NT2/D1 (cell line): ENCODE data around the gene EPM2AIP1.

Experiments used
- DNase-seq: peaks from one replicate; pipeline ENCODE4 v3.0.0-alpha.2; 2011; ENCODE audit warnings: low read depth, low spot score
- H3K27me3 ChIP-seq: 2 replicates; pipeline ENCODE4 v1.6.0; 2011; ENCODE audit warnings: mild to moderate bottlenecking; ENCODE audit not compliant: insufficient read length, insufficient read depth
- H3K36me3 ChIP-seq: 2 replicates; pipeline ENCODE4 v1.6.1; 2011; ENCODE audit warnings: mild to moderate bottlenecking, low read length, mixed read lengths; ENCODE audit not compliant: insufficient read depth, insufficient read length
- H3K4me1 ChIP-seq: 2 replicates; pipeline ENCODE4 v1.5.1; 2011; ENCODE audit not compliant: insufficient read depth, insufficient read length
- H3K4me3 ChIP-seq: 2 replicates; pipeline ENCODE4 v1.5.1; 2011; ENCODE audit warnings: low read depth; ENCODE audit not compliant: insufficient read length
- H3K9ac ChIP-seq: 2 replicates; pipeline ENCODE4 v1.6.0; 2011; ENCODE audit warnings: low read depth; ENCODE audit not compliant: insufficient read length
- H3K9me3 ChIP-seq: 2 replicates; pipeline ENCODE4 v1.5.1; 2011; ENCODE audit warnings: mild to moderate bottlenecking, low read length; ENCODE audit not compliant: insufficient read depth
- SUZ12 ChIP-seq: IDR thresholded peaks from 2 replicates; pipeline ENCODE4 v1.6.1; 2011; ENCODE audit not compliant: insufficient read length, insufficient read depth; ENCODE audit errors: extremely low read depth
- YY1 ChIP-seq: IDR thresholded peaks from 2 replicates; pipeline ENCODE4 v1.6.1; 2011; ENCODE audit not compliant: insufficient read length, insufficient read depth
- ZNF274 ChIP-seq: IDR thresholded peaks from 2 replicates; pipeline ENCODE4 v1.6.1; 2011; ENCODE audit warnings: mild to moderate bottlenecking, low read depth, low read length

The EPM2AIP1 gene

GRCh38 chr3:37031096-37031682 lies 38.3 kb upstream of the EPM2AIP1 start:
- Histone ChIP-seq H3K9me3 (peaks cover 28% of the 10 kb centered on the region), H3K4me3 (no peak overlapping the region), H3K27me3 (no peaks in the 10 kb centered on the region), H3K4me1 (no peaks in the 10 kb centered on the region), H3K9ac (no peak overlapping the region), H3K36me3 (peaks cover 96% of the 10 kb centered on the region)
- TF ChIP-seq YY1 (no peak), ZNF274 (no peak), SUZ12 (no peak)
- no peak for DNase-seq

GRCh38 chr3:37030588-37030987 lies 37.7 kb upstream of the EPM2AIP1 start:
- peaks cover 22% of the 10 kb centered on the region for H3K9me3 ChIP-seq
- no peak for DNase-seq
- H3K4me3 ChIP-seq = no peak overlapping the region
- no peaks in the 10 kb centered on the region for H3K4me1 ChIP-seq
- TF ChIP-seq YY1 (no peak), SUZ12 (no peak)
- H3K27me3 ChIP-seq = no peaks in the 10 kb centered on the region
- peaks cover 96% of the 10 kb centered on the region for H3K36me3 ChIP-seq
- H3K9ac ChIP-seq = no peak overlapping the region

- H3K36me3 ChIP-seq = peaks cover 94% of the 10 kb centered on the region
- no peak for DNase-seq
- H3K4me1 ChIP-seq = no peaks in the 10 kb centered on the region
- no peak for TF ChIP-seq YY1
- TF ChIP-seq ZNF274 = no peak
- no peak for TF ChIP-seq SUZ12
- H3K9me3 ChIP-seq = peaks cover 13% of the 10 kb centered on the region
- H3K9ac ChIP-seq = no peak overlapping the region
- H3K27me3 ChIP-seq = no peaks in the 10 kb centered on the region
- no peak overlapping the region for H3K4me3 ChIP-seq
Measured at GRCh38 chr3:37029516-37030163, 36.7 kb upstream of the EPM2AIP1 start.

- H3K27me3 ChIP-seq = no peaks in the 10 kb centered on the region
- H3K4me1 ChIP-seq = no peaks in the 10 kb centered on the region
- peaks cover 9% of the 10 kb centered on the region; the same call in 1 of the 2 replicates for H3K9me3 ChIP-seq
- no peak for DNase-seq
- H3K36me3 ChIP-seq = peaks cover 93% of the 10 kb centered on the region
- no peak overlapping the region for H3K9ac ChIP-seq
- TF ChIP-seq YY1 = no peak
- no peak for TF ChIP-seq ZNF274
- TF ChIP-seq SUZ12 = no peak
- H3K4me3 ChIP-seq = no peak overlapping the region
Measured at GRCh38 chr3:37029111-37029510, 36.2 kb upstream of the EPM2AIP1 start.

GRCh38 chr3:37028329-37028728 lies 35.4 kb upstream of the EPM2AIP1 start:
- no peak for TF ChIP-seq SUZ12
- no peak for TF ChIP-seq ZNF274
- no peak for TF ChIP-seq YY1
- H3K9ac ChIP-seq = no peak overlapping the region
- no peak overlapping the region for H3K4me3 ChIP-seq
- H3K4me1 ChIP-seq = no peaks in the 10 kb centered on the region
- no peak for DNase-seq
- H3K27me3 ChIP-seq = no peaks in the 10 kb centered on the region
- peaks cover 91% of the 10 kb centered on the region for H3K36me3 ChIP-seq
- H3K9me3 ChIP-seq = 0 out of 2 replicates have a peak, but pooled peaks cover 1% of the 10 kb centered on the region

- H3K4me1 ChIP-seq = no peaks in the 10 kb centered on the region
- DNase-seq = no peak
- no peak overlapping the region for H3K4me3 ChIP-seq
- H3K9me3 ChIP-seq = no peaks in the 10 kb centered on the region; the same call in 1 of the 2 replicates
- TF ChIP-seq SUZ12 = no peak
- no peak for TF ChIP-seq YY1
- TF ChIP-seq ZNF274 = no peak
- peaks cover 91% of the 10 kb centered on the region for H3K36me3 ChIP-seq
- H3K27me3 ChIP-seq = no peaks in the 10 kb centered on the region
- no peak overlapping the region for H3K9ac ChIP-seq
Measured at GRCh38 chr3:37026851-37027250, 33.9 kb upstream of the EPM2AIP1 start.

GRCh38 chr3:37025561-37026335 lies 32.8 kb upstream of the EPM2AIP1 start:
- peaks cover 91% of the 10 kb centered on the region for H3K36me3 ChIP-seq
- DNase-seq = no peak

More at GRCh38 chr3:37025561-37026335, 32.8 kb upstream of the EPM2AIP1 start:
- TF ChIP-seq ZNF274 (no peak), SUZ12 (no peak), YY1 (no peak)
- Histone ChIP-seq H3K27me3 (no peaks in the 10 kb centered on the region), H3K9ac (no peak overlapping the region), H3K4me3 (no peak overlapping the region), H3K4me1 (no peaks in the 10 kb centered on the region), H3K9me3 (no peaks in the 10 kb centered on the region; the same call in 1 of the 2 replicates)
